Heart left ventricle (tissue), 13 donors: ENCODE data around the gene LTO1.

Experiments
- POLR2A ChIP-seq, 2 donors: fragments of 450-650 bp; IDR thresholded peaks; one replicate each; pipeline ENCODE4 v1.6.1; 2017; ENCODE audit warnings: antibody characterized with exemption in 2 of 2, mild to moderate bottlenecking in 2 of 2, moderate library complexity in 2 of 2
- TF ChIP-seq, protein P1 (sequence below), 12 donors: fragments of 200-600 bp; sonication (generic) in 4 of 12; IDR thresholded peaks; one replicate each; pipeline versions ENCODE4 v1.5.0 to v1.8.0; 2018 to 2022; ENCODE audit warnings: antibody characterized with exemption in 12 of 12, mild to moderate bottlenecking in 5 of 12
- donor health status: ischemic (EF 13 %, LVEDD 7.1; RV severe dilation, severe dysfunction).
- donor health status: DM: no; HTN: yes; CAD: no.
- donor health status: DM: no; HTN: no; CAD: no.
- donor health status: ischemic (EF 25% LVEDD 6.9; RV normal size, moderate dysfunction).
- donor health status: ischemic (EF 25% LVEDD 5.7; RV mildly dilated, moderate dysfunction).
- donor health status: ischemic (EF 35%, LVEDD 5.7; RV mildly dilated, moderate dysfunction).
- donor health status: nonischemic (EF 11% LVEDD 7.7; RV severe dilation, severe dysfunction).
- donor health status: DM: yes; HTN: yes; CAD: no.
- donor health status: PGD.
- donor health status: ischemic (EF 29% LVEDD 5.4; RV normal size, mild dysfunction).
- donor health status: nonischemic (EF 23%, LVEDD 6.1; RV moderate dilation, normal function).

DNA sequence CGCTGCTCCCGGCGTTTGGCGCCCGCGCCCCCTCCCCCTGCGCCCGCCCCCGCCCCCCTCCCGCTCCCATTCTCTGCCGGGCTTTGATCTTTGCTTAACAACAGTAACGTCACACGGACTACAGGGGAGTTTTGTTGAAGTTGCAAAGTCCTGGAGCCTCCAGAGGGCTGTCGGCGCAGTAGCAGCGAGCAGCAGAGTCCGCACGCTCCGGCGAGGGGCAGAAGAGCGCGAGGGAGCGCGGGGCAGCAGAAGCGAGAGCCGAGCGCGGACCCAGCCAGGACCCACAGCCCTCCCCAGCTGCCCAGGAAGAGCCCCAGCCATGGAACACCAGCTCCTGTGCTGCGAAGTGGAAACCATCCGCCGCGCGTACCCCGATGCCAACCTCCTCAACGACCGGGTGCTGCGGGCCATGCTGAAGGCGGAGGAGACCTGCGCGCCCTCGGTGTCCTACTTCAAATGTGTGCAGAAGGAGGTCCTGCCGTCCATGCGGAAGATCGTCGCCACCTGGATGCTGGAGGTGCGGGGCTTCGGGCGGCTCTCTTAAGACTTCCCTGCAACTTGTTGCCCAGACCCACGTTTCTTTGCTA lies 34.1 kb downstream of the LTO1 start, which contains the start of gene CCND1:
- TF ChIP-seq, protein P1, sequence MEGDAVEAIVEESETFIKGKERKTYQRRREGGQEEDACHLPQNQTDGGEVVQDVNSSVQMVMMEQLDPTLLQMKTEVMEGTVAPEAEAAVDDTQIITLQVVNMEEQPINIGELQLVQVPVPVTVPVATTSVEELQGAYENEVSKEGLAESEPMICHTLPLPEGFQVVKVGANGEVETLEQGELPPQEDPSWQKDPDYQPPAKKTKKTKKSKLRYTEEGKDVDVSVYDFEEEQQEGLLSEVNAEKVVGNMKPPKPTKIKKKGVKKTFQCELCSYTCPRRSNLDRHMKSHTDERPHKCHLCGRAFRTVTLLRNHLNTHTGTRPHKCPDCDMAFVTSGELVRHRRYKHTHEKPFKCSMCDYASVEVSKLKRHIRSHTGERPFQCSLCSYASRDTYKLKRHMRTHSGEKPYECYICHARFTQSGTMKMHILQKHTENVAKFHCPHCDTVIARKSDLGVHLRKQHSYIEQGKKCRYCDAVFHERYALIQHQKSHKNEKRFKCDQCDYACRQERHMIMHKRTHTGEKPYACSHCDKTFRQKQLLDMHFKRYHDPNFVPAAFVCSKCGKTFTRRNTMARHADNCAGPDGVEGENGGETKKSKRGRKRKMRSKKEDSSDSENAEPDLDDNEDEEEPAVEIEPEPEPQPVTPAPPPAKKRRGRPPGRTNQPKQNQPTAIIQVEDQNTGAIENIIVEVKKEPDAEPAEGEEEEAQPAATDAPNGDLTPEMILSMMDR (IDR thresholded peaks at IDR 0.05): peak in 6 of 12 donors; percentile 8 to 39 (median 23)
- TF ChIP-seq POLR2A (IDR thresholded peaks at IDR 0.05): peak; percentile 19 to 92
